HepG2 (cell line): ENCODE results near the gene TMUB1. TPM values are rescaled to one million over a fixed set of nuclear protein-coding genes. Genes with fewer than 3 reads are reported as not detected.

Experiments used
- ATAC-seq: fragments of 200-7000 bp; cut with Tn5 transposase; 3 replicates; pipeline ENCODE4 v1.9.1; 2020; ENCODE audit warnings: mild to moderate bottlenecking, moderate library complexity
- BruUV-seq: library from RNA; stranded (reverse); fragments of 400-500 nt; replicated peaks from 2 replicates; lab custom pipeline; 2021; lab: Mats Ljungman, UMichigan
- CTCF ChIA-PET: fragments of 300-600 bp; formaldehyde crosslinking; extraction: SDS; loops from one replicate; lab custom pipeline; 2021; ENCODE audit warnings: low total read pairs, inconsistent platforms, low intra/inter-chr PET ratio; lab: Yijun Ruan, JAX
- POLR2A ChIA-PET: fragments of 350-600 bp; sonication (Branson Sonifier 250); formaldehyde crosslinking; loops from one replicate; lab custom pipeline; 2020; ENCODE audit warnings: antibody characterized with exemption, inconsistent platforms; lab: Yijun Ruan, JAX
- DNase-seq: peaks from one replicate; pipeline ENCODE4 v3.0.0-alpha.2; 2015; ENCODE audit warnings: low spot score
- FAIRE-seq: peaks from 3 replicates; lab custom pipeline; 2011; peaks lifted over from hg19 to GRCh38; lab: Jason Lieb, UNC
- H2AFZ ChIP-seq: one replicate; pipeline ENCODE4 v1.6.1; 2011; ENCODE audit warnings: low read length, inconsistent platforms
- H3K27ac ChIP-seq: fragments of 300-600 bp; 3 replicates; pipeline ENCODE4 v1.8.0; 2011; ENCODE audit warnings: mixed run types, mild to moderate bottlenecking, mixed read lengths, low read length, inconsistent platforms; ENCODE audit not compliant: insufficient read depth; ENCODE audit errors: extremely low read length
- H3K27me3 ChIP-seq, 2 experiments: fragments of 200-600 bp in 1 of 2; 2 replicates in 1 of 2; 3 replicates in 1 of 2; pipeline versions ENCODE4 v1.6.0 to v1.8.0; 2011; ENCODE audit warnings: low read length in 2 of 2, mild to moderate bottlenecking in 2 of 2, moderate library complexity in 2 of 2, inconsistent platforms in 1 of 2; ENCODE audit not compliant: insufficient read depth in 2 of 2, control insufficient read depth in 1 of 2
- H3K36me3 ChIP-seq, 2 experiments: fragments of 200-600 bp in 1 of 2; replicated peaks in 1 of 2; 2 replicates in 1 of 2; 3 replicates in 1 of 2; pipeline versions ENCODE4 v1.5.1 to v1.8.0; 2011; ENCODE audit warnings: low read length in 2 of 2, inconsistent platforms in 1 of 2; ENCODE audit not compliant: insufficient read depth in 2 of 2, control insufficient read depth in 1 of 2
- H3K4me1 ChIP-seq: 2 replicates; pipeline ENCODE4 v1.5.1; 2012; ENCODE audit warnings: low read length, inconsistent platforms; ENCODE audit not compliant: insufficient read depth
- H3K4me2 ChIP-seq: 2 replicates; pipeline ENCODE4 v1.6.0; 2011; ENCODE audit warnings: low read depth, low read length, inconsistent platforms
- H3K4me3 ChIP-seq, 3 experiments: fragments of 200-600 bp in 1 of 3; sonication (generic), shearing (Covaris generic) in 1 of 3; replicated peaks in 1 of 3; 2 replicates each; pipeline ENCODE4 v1.5.1; 2011 to 2016; ENCODE audit warnings: low read length in 3 of 3, inconsistent platforms in 2 of 3, low read depth in 2 of 3, mild to moderate bottlenecking in 2 of 3, control low read depth in 1 of 3, mixed read lengths in 1 of 3; ENCODE audit not compliant: insufficient read depth in 1 of 3
- H3K79me2 ChIP-seq: one replicate; pipeline ENCODE4 v1.6.1; 2011; ENCODE audit warnings: low read length, inconsistent platforms; ENCODE audit not compliant: insufficient read depth
- H3K9ac ChIP-seq: 2 replicates; pipeline ENCODE4 v1.6.0; 2011; ENCODE audit warnings: mild to moderate bottlenecking, low read depth, low read length, inconsistent platforms; ENCODE audit not compliant: insufficient read depth
- H3K9me3 ChIP-seq: 2 replicates; pipeline ENCODE4 v1.5.1; 2012; ENCODE audit warnings: mild to moderate bottlenecking, low read length
- H4K20me1 ChIP-seq: 2 replicates; pipeline ENCODE4 v1.6.0; 2011; ENCODE audit warnings: inconsistent platforms, mild to moderate bottlenecking, low read length, moderate library complexity; ENCODE audit not compliant: insufficient read depth
- ATF6 ChIP-seq: sonication (generic); formaldehyde crosslinking; conservative IDR thresholded peaks from 2 replicates; pipeline ENCODE4 v1.4.0; 2020; ENCODE audit warnings: missing genetic modification reagents
- DPF2 ChIP-seq: sonication (generic); formaldehyde crosslinking; IDR thresholded peaks from 2 replicates; pipeline ENCODE4 v1.4.0; 2020; ENCODE audit warnings: mild to moderate bottlenecking, low read depth, missing genetic modification reagents, borderline replicate concordance
- FOXP1 ChIP-seq, 2 experiments: fragments of 450-650 bp in 1 of 2; IDR thresholded peaks; 2 replicates each; pipeline ENCODE4 v1.6.1; 2017 to 2018; ENCODE audit warnings: antibody characterized with exemption in 1 of 2
- NFRKB ChIP-seq: fragments of 450-650 bp; IDR thresholded peaks from 2 replicates; pipeline ENCODE4 v1.6.1; 2017
- RARA ChIP-seq: IDR thresholded peaks from 2 replicates; pipeline ENCODE4 v1.6.1; 2016; ENCODE audit warnings: missing genetic modification reagents, missing compliant biosample characterization
- RXRA ChIP-seq: sonication (generic); formaldehyde crosslinking; IDR thresholded peaks from 2 replicates; pipeline ENCODE4 v1.5.1; 2020; ENCODE audit warnings: missing genetic modification reagents
- ZMYM2 ChIP-seq: sonication (generic); formaldehyde crosslinking; IDR thresholded peaks from 2 replicates; pipeline ENCODE4 v1.8.0; 2022; ENCODE audit warnings: mild to moderate bottlenecking, missing genetic modification reagents
- ZNF7 ChIP-seq: IDR thresholded peaks from 2 replicates; pipeline ENCODE4 v1.6.1; 2016; ENCODE audit warnings: missing biosample characterization, missing genetic modification reagents
- ZSCAN9 ChIP-seq: IDR thresholded peaks from 2 replicates; pipeline ENCODE4 v1.6.1; 2016; ENCODE audit warnings: borderline replicate concordance
- WGBS: methylation state at CpG from one replicate; pipeline ENCODE4 v1.1.6; 2017; ENCODE audit warnings: low lambda C conversion rate; 5-methylcytosine and 5-hydroxymethylcytosine counted together
- in situ Hi-C: cut with HindIII; loops from 2 replicates; pipeline ENCODE4 v1.10.0; 2017; ENCODE audit warnings: low pct_unique_long_range_greater_than_20kb; ENCODE audit not compliant: extremely low pct_ligation_motif_present
- intact Hi-C: fragments of 100-400 bp; cut with micrococcal nuclease; formaldehyde crosslinking; loops from one replicate; pipeline ENCODE4 v1.10.0; 2022; ENCODE audit not compliant: unreplicated experiment
- polyA plus RNA-seq, 8 experiments: library from polyadenylated mRNA; depleted of rRNA in 3 of 8; stranded (reverse) in 7 of 8; unstranded in 1 of 8; fragments of >200 nt; fragmentation: Illumina TruSeq in 4 of 8; extraction: Trizol in 4 of 8; gene quantifications; 2 replicates each; pipeline versions ENCODE4 v1.2.1 to v1.2.3, GENCODE V29; 2011 to 2016; ENCODE audit warnings: low read depth in 4 of 8, missing spikeins in 1 of 8, mixed read lengths in 1 of 8; ENCODE audit not compliant: insufficient read depth in 1 of 8
- total RNA-seq, 5 experiments: library from RNA; depleted of rRNA; stranded (reverse); fragments of >200 nt; fragmentation: Illumina TruSeq; extraction: Trizol; gene quantifications; 2 replicates each; pipeline ENCODE4 v1.2.3, GENCODE V29; 2016; ENCODE audit warnings: low read depth in 1 of 5

TMUB1 gene
- total and polyA plus RNA-seq, 2 of the 13 experiments (the other 11 are each of a cell fraction or from before 2014, with no cell fraction given), result 44.8 to 51.6 TPM

GRCh38 chr7:151126491-151127137 is 43.3 kb upstream of the TMUB1 start:
- DNase-seq, result no peak
- Histone ChIP-seq H3K9me3 (no peaks in the 10 kb centered on the region), H3K36me3 (peaks cover 15 to 55% of the 10 kb centered on the region in 2 experiments), H3K4me2 (no peak overlapping the region), H3K79me2 (no peaks in the 10 kb centered on the region), H3K9ac (no peak overlapping the region), H2AFZ (no peak overlapping the region), H3K4me3 (no peak overlapping the region), H3K27ac (no peak overlapping the region), H3K4me1 (no peaks in the 10 kb centered on the region), H4K20me1 (peaks cover 6% of the 10 kb centered on the region; the same call in 1 of the 2 replicates), H3K27me3 (no peaks in the 10 kb centered on the region)
- TF ChIP-seq FOXP1 (IDR thresholded peaks at IDR 0.05) (no peak), FOXP1 (CRISPR knock-in tag; IDR thresholded peaks at IDR 0.05) (no peak), ZSCAN9 (CRISPR knock-in tag) (no peak), DPF2 (no peak), ZMYM2 (CRISPR knock-in tag) (no peak), ZNF7 (CRISPR knock-in tag) (no peak), ATF6 (CRISPR knock-in tag) (no peak), NFRKB (no peak), RXRA (CRISPR knock-in tag) (no peak), RARA (CRISPR knock-in tag) (no peak)
- in situ Hi-C loops, result loop anchor here (10.0 kb wide), 1 partner anchor 178 kb away; no protein-coding TSS in a partner anchor
- ATAC-seq, result no peak
- intact Hi-C loops, result no loop called here
- BruUV-seq, result no TSS peak
- WGBS, result 98% methylated on average over 13 of the region's 19 CpGs
- no peak for FAIRE-seq
- ChIA-PET CTCF (no interaction called here), POLR2A (no interaction called here)
